ENCODE data around the gene MFGE8. TPM values are rescaled to one million over a fixed set of nuclear protein-coding genes. Genes with fewer than 3 reads are reported as not detected.

MFGE8 gene
- total and polyA plus RNA-seq, 9 of the 15 experiments (the other 6 are each of a cell fraction or from before 2014, with no cell fraction given): 2.3 to 142 (median 62.3) TPM

DNA sequence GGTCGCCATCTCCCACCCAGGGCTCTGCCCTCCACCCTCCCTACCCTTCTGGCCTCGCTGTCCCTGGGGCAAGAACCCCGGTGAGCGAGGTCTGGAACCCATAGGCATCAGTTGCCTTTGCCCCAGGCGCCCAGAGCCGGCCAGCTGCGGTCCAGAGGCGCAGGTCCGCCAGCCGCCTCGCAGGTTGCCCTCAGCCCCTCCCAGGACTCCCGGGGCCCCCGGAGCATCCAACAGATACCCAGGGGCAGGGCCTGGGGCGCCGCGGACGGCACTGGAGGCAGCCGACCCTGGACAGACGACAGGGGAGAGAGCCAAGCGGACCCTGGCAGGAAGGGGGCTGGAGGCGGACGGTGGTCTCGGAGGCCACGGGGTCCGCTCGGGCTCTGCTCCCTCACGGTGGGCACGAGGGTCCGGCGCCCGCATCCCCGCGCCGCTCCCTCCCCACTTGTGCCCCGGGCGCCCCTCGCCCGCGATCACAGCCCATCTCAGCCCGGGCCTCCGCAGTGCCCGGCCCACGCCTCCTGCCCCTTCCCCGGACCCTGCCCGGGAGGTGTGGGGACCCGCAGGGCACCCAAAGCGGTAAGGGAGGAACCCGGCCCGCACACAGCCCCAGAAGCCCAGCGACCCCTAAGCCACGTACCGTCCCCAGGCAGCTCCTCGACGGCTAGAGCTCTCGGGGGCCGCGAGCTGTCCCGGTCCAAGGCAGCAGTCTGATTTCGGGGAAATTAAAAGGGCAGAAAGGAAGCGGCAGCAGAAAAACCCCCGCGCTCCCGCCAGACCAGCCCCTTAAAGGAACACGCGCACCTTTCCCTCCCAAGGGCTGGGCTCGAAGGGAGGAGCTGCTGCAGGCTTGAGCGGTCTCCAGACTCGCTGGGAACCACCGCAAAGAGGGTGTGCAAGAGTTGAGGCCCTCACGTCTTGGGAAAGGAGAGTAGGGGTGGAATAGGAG is 18.1 kb downstream of the MFGE8 start, which contains the start of gene HAPLN3:
Gene HAPLN3, minus strand, starts transcription at position 726 of the 949 bp plus-strand sequence. CDS start 8,246 bp downstream, outside the sequence.
- DNase-seq (ENCODE audit: extremely low read depth in 1 of 4, low spot score in 3 of 4) (peak in 2 of 4 experiments; percentile 57), FAIRE-seq (no peak), ATAC-seq (peak; percentile 49)
- BruUV-seq (replicated peaks): no TSS peak
- H3K36me3 ChIP-seq (ENCODE audit: control insufficient read depth, insufficient read depth, low read length): peaks cover 8% of the 10 kb centered on the region; the same call in 1 of the 3 replicates
- H2AFZ ChIP-seq (ENCODE audit: low read depth, low read length): peak within 1 kb of the TSS; percentile 53; the same call in 1 of the 2 replicates
- no peaks in the 10 kb centered on the region for H3K9me3 ChIP-seq (replicated peaks; ENCODE audit: control insufficient read depth, insufficient read depth, low read depth, low read length)
- no peaks in the 10 kb centered on the region for H4K20me1 ChIP-seq (replicated peaks; ENCODE audit: control insufficient read depth, insufficient read depth, low read length)
- no peaks in the 10 kb centered on the region for H3K79me2 ChIP-seq (ENCODE audit: control insufficient read depth, insufficient read depth, low read length)
- 36% methylated on average over 47 of the region's 70 CpGs for WGBS (ENCODE audit: insufficient coverage, low coverage, missing lambda C conversion rate)
- peaks cover 9 to 43% of the 10 kb centered on the region in 2 experiments; a peak in 4 of 5 replicates for H3K4me1 ChIP-seq (replicated peaks in 1 of 2; ENCODE audit: control insufficient read depth in 2 of 2, insufficient read depth in 2 of 2, low read length in 2 of 2)
- H3K4me2 ChIP-seq (ENCODE audit: insufficient read depth, low read length): no peak within 1 kb of the TSS; the same call in 1 of the 2 replicates
- no peaks in the 10 kb centered on the region; a peak in 1 of 5 replicates for H3K27me3 ChIP-seq (ENCODE audit: control insufficient read depth in 2 of 2, insufficient read depth in 2 of 2, low read length in 2 of 2)
- no peak within 1 kb of the TSS for H3K27ac ChIP-seq (ENCODE audit: extremely low read depth, low read depth, low read length)
- CTCF ChIA-PET (ENCODE audit: low intra/inter-chr PET ratio): interaction anchor here (1.1 to 2.6 kb wide), 4 partner anchors 122 to 536 kb away, joined by 3 to 11 read pairs (median 7); no protein-coding TSS in a partner anchor
- peak within 1 kb of the TSS in 1 of 2 experiments; percentile 89; a peak in 2 of 4 replicates for H3K9ac ChIP-seq (ENCODE audit: insufficient read depth in 1 of 2, low read depth in 2 of 2, low read length in 2 of 2)
- intact Hi-C loops (cut with micrococcal nuclease): loop anchor here (5.0 kb wide), 1 partner anchor 282 kb away; no protein-coding TSS in a partner anchor
- no peak within 1 kb of the TSS; the same call in 1 of the 2 replicates for H3K4me3 ChIP-seq
- POLR2A ChIA-PET: interaction anchor here (0.6 to 1.0 kb wide), 2 partner anchors 15 to 79 kb away, joined by 3 to 6 read pairs; no protein-coding TSS in a partner anchor
- in situ Hi-C loops (cut with MboI): no loop called here
- H3K9me1 ChIP-seq (ENCODE audit: control insufficient read depth, insufficient read depth, low read length): no peaks in the 10 kb centered on the region
- TF ChIP-seq POLR2G (IDR thresholded peaks at IDR 0.05; ENCODE audit: low read depth, low read length) (peak; percentile 64), POLR3G (IDR thresholded peaks at IDR 0.05; ENCODE audit: extremely low read depth, insufficient read length, insufficient replicate concordance) (no peak), SMARCE1 (IDR thresholded peaks at IDR 0.05) (no peak), NCOA2 (IDR thresholded peaks at IDR 0.05; ENCODE audit: partially characterized antibody in 2 of 2) (no peak), ZNF766 (CRISPR knock-in tag; conservative IDR thresholded peaks at IDR 0.05) (no peak), HNRNPLL (IDR thresholded peaks at IDR 0.05; ENCODE audit: low read depth, low read length, poor library complexity, severe bottlenecking) (no peak), CREBBP (IDR thresholded peaks at IDR 0.05; ENCODE audit: low read depth, low read length) (no peak), PRMT5 (CRISPR knock-in tag; IDR thresholded peaks at IDR 0.05) (no peak), ZBTB49 (CRISPR knock-in tag; IDR thresholded peaks at IDR 0.05; ENCODE audit: borderline replicate concordance) (no peak), NFXL1 (CRISPR knock-in tag; IDR thresholded peaks at IDR 0.05) (no peak), ZBTB7A (IDR thresholded peaks at IDR 0.05; ENCODE audit: borderline replicate concordance, control insufficient read depth, low read depth, low read length) (peak; percentile 48; the same call in 1 of the 2 replicates)
- TF ChIP-seq, protein P1, sequence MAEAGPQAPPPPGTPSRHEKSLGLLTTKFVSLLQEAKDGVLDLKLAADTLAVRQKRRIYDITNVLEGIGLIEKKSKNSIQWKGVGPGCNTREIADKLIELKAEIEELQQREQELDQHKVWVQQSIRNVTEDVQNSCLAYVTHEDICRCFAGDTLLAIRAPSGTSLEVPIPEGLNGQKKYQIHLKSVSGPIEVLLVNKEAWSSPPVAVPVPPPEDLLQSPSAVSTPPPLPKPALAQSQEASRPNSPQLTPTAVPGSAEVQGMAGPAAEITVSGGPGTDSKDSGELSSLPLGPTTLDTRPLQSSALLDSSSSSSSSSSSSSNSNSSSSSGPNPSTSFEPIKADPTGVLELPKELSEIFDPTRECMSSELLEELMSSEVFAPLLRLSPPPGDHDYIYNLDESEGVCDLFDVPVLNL (CRISPR knock-in tag; IDR thresholded peaks at IDR 0.05; ENCODE audit: low read depth): no peak
- TF ChIP-seq, protein P2, sequence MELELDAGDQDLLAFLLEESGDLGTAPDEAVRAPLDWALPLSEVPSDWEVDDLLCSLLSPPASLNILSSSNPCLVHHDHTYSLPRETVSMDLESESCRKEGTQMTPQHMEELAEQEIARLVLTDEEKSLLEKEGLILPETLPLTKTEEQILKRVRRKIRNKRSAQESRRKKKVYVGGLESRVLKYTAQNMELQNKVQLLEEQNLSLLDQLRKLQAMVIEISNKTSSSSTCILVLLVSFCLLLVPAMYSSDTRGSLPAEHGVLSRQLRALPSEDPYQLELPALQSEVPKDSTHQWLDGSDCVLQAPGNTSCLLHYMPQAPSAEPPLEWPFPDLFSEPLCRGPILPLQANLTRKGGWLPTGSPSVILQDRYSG (tag; conservative IDR thresholded peaks at IDR 0.05; ENCODE audit: low read depth): no peak
- TF ChIP-seq, protein P3, sequence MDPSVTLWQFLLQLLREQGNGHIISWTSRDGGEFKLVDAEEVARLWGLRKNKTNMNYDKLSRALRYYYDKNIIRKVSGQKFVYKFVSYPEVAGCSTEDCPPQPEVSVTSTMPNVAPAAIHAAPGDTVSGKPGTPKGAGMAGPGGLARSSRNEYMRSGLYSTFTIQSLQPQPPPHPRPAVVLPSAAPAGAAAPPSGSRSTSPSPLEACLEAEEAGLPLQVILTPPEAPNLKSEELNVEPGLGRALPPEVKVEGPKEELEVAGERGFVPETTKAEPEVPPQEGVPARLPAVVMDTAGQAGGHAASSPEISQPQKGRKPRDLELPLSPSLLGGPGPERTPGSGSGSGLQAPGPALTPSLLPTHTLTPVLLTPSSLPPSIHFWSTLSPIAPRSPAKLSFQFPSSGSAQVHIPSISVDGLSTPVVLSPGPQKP (CRISPR knock-in tag; IDR thresholded peaks at IDR 0.05): no peak

Measured in K562 (cell line).